Stimulated activated naive B cell treated with anti-CD40 and anti-IgM and Interleukin-4, amounts not matched to agents 10 μg/mL and 1 μg/mL and 100 μg/mL, for 72 hours (primary cell): Measurements from ENCODE around the gene PHACTR1.
A peak's percentile ranks its signal among the peaks of the same experiment; 100 is the strongest.

Source experiments
- ATAC-seq, 2 donors: fragments of 150-1000 bp; cut with Tn5 transposase; replicated peaks; 2 replicates each; pipeline ENCODE4 v1.10.0; 2021; ENCODE audit warnings: moderate library complexity in 1 of 2
- DNase-seq: peaks from one replicate; pipeline ENCODE4 v3.0.0; 2021
- H3K27ac Mint-ChIP-seq: one replicate; pipeline ENCODE4 v1.8.0; 2022; ENCODE audit warnings: mild to moderate bottlenecking, mixed read lengths
- H3K27me3 Mint-ChIP-seq, 2 donors: one replicate each; pipeline ENCODE4 v1.8.0; 2022; ENCODE audit warnings: mixed read lengths in 2 of 2
- H3K36me3 Mint-ChIP-seq, 2 donors: one replicate each; pipeline ENCODE4 v1.8.0; 2022; ENCODE audit warnings: mixed read lengths in 2 of 2, mild to moderate bottlenecking in 1 of 2
- H3K4me1 Mint-ChIP-seq, 2 donors: one replicate each; pipeline ENCODE4 v1.8.0; 2022; ENCODE audit warnings: mixed read lengths in 2 of 2, mild to moderate bottlenecking in 1 of 2
- H3K4me3 Mint-ChIP-seq, 2 donors: one replicate each; pipeline ENCODE4 v1.8.0; 2022; ENCODE audit warnings: mild to moderate bottlenecking in 2 of 2, mixed read lengths in 2 of 2, moderate library complexity in 1 of 2
- H3K9me3 Mint-ChIP-seq, 2 donors: one replicate each; pipeline ENCODE4 v1.8.0; 2022; ENCODE audit warnings: mixed read lengths in 2 of 2, mild to moderate bottlenecking in 1 of 2

PHACTR1 gene

GRCh38 chr6:13331516-13332348, 615.2 kb downstream of the PHACTR1 start:
- ATAC-seq (no peak), DNase-seq (no peak)
- peaks cover 15 to 46% of the 10 kb centered on the region in 2 donors for H3K4me1 Mint-ChIP-seq
- no peak overlapping the region for H3K4me3 Mint-ChIP-seq
- no peaks in the 10 kb centered on the region for H3K9me3 Mint-ChIP-seq
- H3K27me3 Mint-ChIP-seq: no peaks in the 10 kb centered on the region
- no peak overlapping the region for H3K27ac Mint-ChIP-seq
- no peaks in the 10 kb centered on the region for H3K36me3 Mint-ChIP-seq

- Mint-ChIP-seq H3K36me3 (no peaks in the 10 kb centered on the region), H3K27ac (no peak overlapping the region), H3K4me3 (no peak overlapping the region), H3K9me3 (no peaks in the 10 kb centered on the region), H3K27me3 (no peaks in the 10 kb centered on the region), H3K4me1 (peaks cover 15 to 49% of the 10 kb centered on the region in 2 donors)
- DNase-seq: no peak
- no peak for ATAC-seq
Observed at GRCh38 chr6:13332349-13332706, 615.8 kb downstream of the PHACTR1 start.

DNA sequence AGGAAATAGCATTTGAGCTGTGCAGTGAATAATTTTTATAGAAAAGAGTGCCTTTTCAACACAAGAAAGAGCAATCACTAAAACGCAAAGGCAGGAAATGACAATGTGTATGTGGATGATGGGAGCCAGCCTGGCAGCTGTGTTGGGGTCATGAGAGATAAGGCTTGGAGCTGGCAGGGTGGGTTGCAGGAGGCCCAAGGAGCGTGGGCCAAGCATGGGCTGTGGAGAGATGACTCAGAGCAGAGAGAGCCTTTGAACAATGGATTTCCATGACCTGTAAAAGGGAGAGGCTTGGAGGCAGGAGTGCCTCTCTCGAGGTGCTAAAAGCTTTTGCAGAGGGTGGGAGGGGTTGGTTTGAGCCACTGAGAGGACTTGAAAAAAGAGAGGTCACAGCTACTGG, 618.4 kb downstream of the PHACTR1 start:
- Mint-ChIP-seq H3K9me3 (no peaks in the 10 kb centered on the region), H3K27me3 (no peaks in the 10 kb centered on the region), H3K27ac (peak overlapping the region; percentile 1), H3K36me3 (no peaks in the 10 kb centered on the region), H3K4me1 (peaks cover 21 to 53% of the 10 kb centered on the region in 2 donors), H3K4me3 (no peak overlapping the region)
- ATAC-seq: no peak
- no peak for DNase-seq

DNA sequence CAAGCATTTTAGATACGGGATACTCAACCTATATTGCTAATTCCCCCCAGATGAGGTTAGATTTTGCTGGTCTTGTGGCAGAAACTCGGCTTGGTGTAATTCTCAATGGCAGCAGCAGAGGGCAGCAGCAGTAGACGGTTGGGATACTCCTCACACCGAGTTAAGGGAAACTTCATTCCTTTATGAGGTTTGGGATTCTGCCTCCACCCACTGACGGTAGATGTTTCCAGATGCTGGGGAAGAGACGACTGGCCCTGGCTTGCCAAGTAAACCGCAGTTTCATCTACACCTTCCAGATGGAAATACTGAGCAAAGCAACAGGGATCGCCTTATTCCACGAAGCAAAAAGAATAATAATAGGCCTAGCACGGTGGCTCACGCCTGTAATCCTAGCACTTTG, 620.0 kb downstream of the PHACTR1 start:
- ATAC-seq (peak; percentile 59 to 64), DNase-seq (peak; percentile 54)
- Mint-ChIP-seq H3K9me3 (peaks cover 0 to 2% of the 10 kb centered on the region in 2 donors), H3K4me1 (peaks cover 27 to 53% of the 10 kb centered on the region in 2 donors), H3K27ac (no peak overlapping the region), H3K36me3 (no peaks in the 10 kb centered on the region), H3K4me3 (no peak overlapping the region), H3K27me3 (no peaks in the 10 kb centered on the region)

DNA sequence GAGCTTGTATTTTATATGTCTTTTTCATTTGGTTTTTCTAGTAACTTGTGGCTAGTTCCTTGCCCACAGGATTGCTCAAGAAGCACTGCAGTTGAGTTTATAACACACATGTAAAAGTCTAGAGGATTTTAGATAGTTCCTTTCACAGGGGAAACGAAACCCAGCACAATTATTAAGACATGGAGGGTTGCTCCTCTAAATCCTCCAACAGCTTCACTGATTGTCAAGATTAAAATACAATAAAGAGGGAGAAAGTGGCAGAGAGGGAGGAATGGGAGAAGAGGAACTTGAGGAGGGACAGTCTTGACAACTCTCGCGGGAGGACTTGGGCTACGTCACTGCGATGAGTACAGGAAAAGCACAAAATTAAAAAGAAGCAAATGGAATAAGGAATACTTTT, 621.5 kb downstream of the PHACTR1 start:
- Mint-ChIP-seq H3K27ac (peak overlapping the region; percentile 21), H3K9me3 (peaks cover 0 to 6% of the 10 kb centered on the region in 2 donors), H3K4me1 (peaks cover 27 to 49% of the 10 kb centered on the region in 2 donors), H3K36me3 (no peaks in the 10 kb centered on the region), H3K4me3 (peak overlapping the region; percentile 7 to 41), H3K27me3 (no peaks in the 10 kb centered on the region)
- no peak for DNase-seq
- ATAC-seq: peak; percentile 43 to 46
